GM12864 (cell line): ENCODE data around the gene TNFSF12.

ENCODE experiments used
- DNase-seq: peaks from one replicate; pipeline ENCODE4 v3.0.0-alpha.2; 2011; ENCODE audit warnings: low read depth
- H3K4me3 ChIP-seq: 2 replicates; pipeline ENCODE4 v1.5.1; 2011; ENCODE audit warnings: mild to moderate bottlenecking, low read depth, low read length, control low read depth
- CTCF ChIP-seq: IDR thresholded peaks from 2 replicates; pipeline ENCODE4 v1.5.1; 2011; ENCODE audit warnings: low read depth, mild to moderate bottlenecking, moderate library complexity, low read length, control low read depth, inconsistent platforms; ENCODE audit errors: missing control alignments

The TNFSF12 gene

GRCh38 chr17:7570351-7570750 is 21.5 kb downstream of the TNFSF12 start:
- no peak for TF ChIP-seq CTCF
- no peak for DNase-seq
- no peak overlapping the region for H3K4me3 ChIP-seq

- TF ChIP-seq CTCF: no peak
- DNase-seq: no peak
- peak overlapping the region; percentile 73 for H3K4me3 ChIP-seq
These were observed 23.4 kb downstream of the TNFSF12 start for GRCh38 chr17:7572338-7572587.

GRCh38 chr17:7572588-7573323 is 23.9 kb downstream of the TNFSF12 start:
- peak overlapping the region; percentile 96 for H3K4me3 ChIP-seq
- peak; percentile 98 for DNase-seq

GRCh38 chr17:7573324-7574080 is 24.6 kb downstream of the TNFSF12 start:
- no peak for DNase-seq
- peak overlapping the region; percentile 96 for H3K4me3 ChIP-seq
- no peak for TF ChIP-seq CTCF

More at GRCh38 chr17:7572588-7573323, 23.9 kb downstream of the TNFSF12 start:
- TF ChIP-seq CTCF: no peak

- TF ChIP-seq CTCF: no peak
- no peak for DNase-seq
- peak overlapping the region; percentile 96 for H3K4me3 ChIP-seq
These were observed 25.5 kb downstream of the TNFSF12 start for GRCh38 chr17:7574176-7574953.

- no peak for TF ChIP-seq CTCF
- peak overlapping the region; percentile 96 for H3K4me3 ChIP-seq
- DNase-seq: no peak
These were observed 26.6 kb downstream of the TNFSF12 start for GRCh38 chr17:7575481-7575883.
